Measurements from ENCODE around the gene TTF2.

- TF ChIP-seq POLR2A (IDR thresholded peaks at IDR 0.05), result no peak
- TF ChIP-seq CTCF (IDR thresholded peaks at IDR 0.05), result no peak
- TF ChIP-seq POLR2AphosphoS5 (IDR thresholded peaks at IDR 0.05), result no peak
Measured at GRCh38 chr1:117049857-117050256, 10.3 kb upstream of the TTF2 start.
